Measurements from ENCODE around the gene ESCO1. TPM values are rescaled to one million over a fixed set of nuclear protein-coding genes. Genes with fewer than 3 reads are reported as not detected.
"Not testable (repeated sequence)": the region's sequence is repeated elsewhere in the genome, so short reads cannot be mapped to it uniquely, and the experiment has no call there.

The ESCO1 gene
- total and polyA plus RNA-seq, 7 donors = 9.9 to 26.7 (median 13.4) TPM

DNA sequence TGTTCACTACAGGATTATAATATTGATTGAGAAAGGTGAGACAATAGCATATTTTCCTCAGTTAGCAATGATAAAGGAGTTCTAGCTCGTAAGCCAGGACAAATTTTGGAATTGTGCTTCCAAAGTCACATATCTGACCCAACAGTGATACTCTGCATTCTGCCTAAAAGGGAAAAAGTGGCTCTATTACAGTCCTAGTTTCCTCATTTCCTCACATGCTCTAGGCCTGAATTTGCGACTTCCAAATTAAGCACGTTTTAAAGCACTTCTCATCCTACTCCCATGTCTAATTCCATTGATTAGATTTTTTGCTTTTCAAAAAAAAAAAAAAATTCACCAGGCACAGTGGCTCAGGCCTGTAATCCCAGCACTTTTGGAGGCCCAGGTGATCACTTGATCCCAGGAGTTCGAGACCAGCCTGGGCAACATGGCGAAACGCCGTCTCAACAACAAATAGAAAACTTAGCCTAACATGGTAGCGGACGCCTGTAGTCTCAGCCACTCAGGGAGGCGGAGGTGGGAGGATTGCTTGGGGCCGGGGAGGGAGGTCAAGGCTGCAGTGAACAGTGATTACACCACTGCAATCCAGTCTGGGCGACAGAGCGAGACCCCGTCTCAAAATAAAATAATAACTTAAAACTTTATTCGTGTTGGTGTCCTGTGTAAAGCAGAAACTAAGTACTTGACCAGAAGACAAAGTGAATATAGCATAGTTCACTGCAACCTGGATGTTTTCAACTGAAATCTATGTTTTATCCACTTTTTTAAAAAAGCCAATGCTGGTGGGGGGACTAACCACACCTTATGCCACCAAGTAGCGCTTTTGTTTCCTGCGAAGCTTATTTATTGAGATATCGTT lies 1.5 kb downstream of the ESCO1 start:
- Histone ChIP-seq H3K4me1 (peaks cover 7% of the 10 kb centered on the region), H3K4me3 (peak overlapping the region; percentile 90), H3K36me3 (ENCODE audit: insufficient read depth in 1 of 2, low read depth in 1 of 2) (no peaks in the 10 kb centered on the region), H3K9me3 (no peaks in the 10 kb centered on the region), H3K27me3 (ENCODE audit: insufficient read depth in 3 of 3, low read length in 2 of 3) (no peaks in the 10 kb centered on the region), H3K27ac (peak overlapping the region; percentile 99)
- 68 to 72% (median 71%) methylated on average over 18 of the region's 18 CpGs for WGBS, 3 donors
- ATAC-seq = no peak
- intact Hi-C loops (cut with DNase I) = loop anchor here in 1 of 2 donors (10.0 kb wide), 1 partner anchor 104 kb away; no protein-coding TSS in a partner anchor
- TF ChIP-seq, protein P1, sequence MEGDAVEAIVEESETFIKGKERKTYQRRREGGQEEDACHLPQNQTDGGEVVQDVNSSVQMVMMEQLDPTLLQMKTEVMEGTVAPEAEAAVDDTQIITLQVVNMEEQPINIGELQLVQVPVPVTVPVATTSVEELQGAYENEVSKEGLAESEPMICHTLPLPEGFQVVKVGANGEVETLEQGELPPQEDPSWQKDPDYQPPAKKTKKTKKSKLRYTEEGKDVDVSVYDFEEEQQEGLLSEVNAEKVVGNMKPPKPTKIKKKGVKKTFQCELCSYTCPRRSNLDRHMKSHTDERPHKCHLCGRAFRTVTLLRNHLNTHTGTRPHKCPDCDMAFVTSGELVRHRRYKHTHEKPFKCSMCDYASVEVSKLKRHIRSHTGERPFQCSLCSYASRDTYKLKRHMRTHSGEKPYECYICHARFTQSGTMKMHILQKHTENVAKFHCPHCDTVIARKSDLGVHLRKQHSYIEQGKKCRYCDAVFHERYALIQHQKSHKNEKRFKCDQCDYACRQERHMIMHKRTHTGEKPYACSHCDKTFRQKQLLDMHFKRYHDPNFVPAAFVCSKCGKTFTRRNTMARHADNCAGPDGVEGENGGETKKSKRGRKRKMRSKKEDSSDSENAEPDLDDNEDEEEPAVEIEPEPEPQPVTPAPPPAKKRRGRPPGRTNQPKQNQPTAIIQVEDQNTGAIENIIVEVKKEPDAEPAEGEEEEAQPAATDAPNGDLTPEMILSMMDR (IDR thresholded peaks at IDR 0.05) = no peak
- DNase-seq = no peak

DNA sequence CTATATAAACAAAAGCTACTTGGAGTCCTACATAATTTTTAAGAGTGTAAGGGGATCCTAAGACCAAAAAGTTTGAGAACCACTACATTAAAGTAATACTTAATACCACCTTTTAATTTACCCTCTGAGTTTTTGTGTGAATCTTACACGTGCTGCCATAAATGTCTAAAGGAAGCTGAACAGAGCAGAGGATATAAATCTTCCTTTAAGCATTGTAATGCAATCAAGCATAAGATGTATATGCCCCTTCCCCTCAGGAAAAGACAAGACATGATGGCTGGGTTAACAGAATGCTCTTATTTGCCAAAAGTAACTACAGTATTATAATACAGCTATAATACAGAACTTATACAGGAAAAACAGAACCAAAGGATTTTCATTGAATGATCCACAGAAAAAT lies 2.9 kb downstream of the ESCO1 start:
- no peaks in the 10 kb centered on the region for H3K9me3 ChIP-seq
- H3K27ac ChIP-seq = no peak overlapping the region
- H3K4me3 ChIP-seq = peak overlapping the region; percentile 90
- TF ChIP-seq, protein P1 (IDR thresholded peaks at IDR 0.05) = no peak
- no peaks in the 10 kb centered on the region for H3K27me3 ChIP-seq (ENCODE audit: insufficient read depth in 3 of 3, low read length in 2 of 3)
- H3K36me3 ChIP-seq (ENCODE audit: insufficient read depth in 1 of 2, low read depth in 1 of 2) = no peaks in the 10 kb centered on the region
- 41 to 47% (median 46%) methylated on average over 1 of the region's 1 CpG for WGBS, 3 donors
- ATAC-seq (no peak), DNase-seq (no peak)
- intact Hi-C loops (cut with DNase I) = loop anchor here in 1 of 2 donors (10.0 kb wide), 1 partner anchor 103 kb away; no protein-coding TSS in a partner anchor
- H3K4me1 ChIP-seq = peaks cover 7% of the 10 kb centered on the region

DNA sequence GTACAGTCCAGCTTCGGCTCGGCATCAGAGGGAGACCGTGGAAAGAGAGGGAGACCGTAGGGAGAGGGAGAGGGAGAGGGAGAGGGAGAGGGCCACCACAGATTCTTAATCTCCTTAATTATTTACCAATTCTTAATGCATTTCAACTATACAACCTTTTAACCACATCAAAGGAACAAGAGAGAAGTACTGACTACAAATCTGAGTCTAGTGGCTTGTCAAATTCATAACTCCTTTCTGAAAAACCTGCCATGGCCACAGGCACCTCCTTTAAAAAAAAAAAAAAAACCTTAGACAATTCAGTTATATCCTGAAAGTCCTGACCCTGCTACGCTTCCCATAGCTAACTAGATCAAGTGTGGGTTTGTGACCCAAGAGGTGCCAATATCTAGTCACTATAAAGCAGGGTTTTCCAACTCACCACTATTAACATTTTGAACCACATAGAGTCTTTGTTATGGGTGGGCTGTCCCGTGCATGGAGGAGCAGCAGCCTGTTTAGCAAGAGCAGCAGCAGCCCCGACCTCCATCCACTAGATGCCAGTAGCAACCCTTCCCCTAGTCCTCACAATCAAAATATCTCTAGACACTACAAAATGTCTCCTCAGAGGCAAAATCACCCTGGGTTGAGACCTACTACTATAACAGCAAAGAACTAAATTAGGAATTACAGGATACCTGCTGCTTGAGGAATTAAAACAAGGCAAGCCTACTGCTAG lies 6.8 kb downstream of the ESCO1 start:
- TF ChIP-seq, protein P1 (IDR thresholded peaks at IDR 0.05) = no peak
- DNase-seq (no peak), ATAC-seq (no peak)
- Histone ChIP-seq H3K27me3 (ENCODE audit: insufficient read depth in 3 of 3, low read length in 2 of 3) (no peaks in the 10 kb centered on the region), H3K9me3 (no peaks in the 10 kb centered on the region), H3K4me3 (no peak overlapping the region), H3K4me1 (peaks cover under 1% of the 10 kb centered on the region), H3K36me3 (ENCODE audit: insufficient read depth in 1 of 2, low read depth in 1 of 2) (no peaks in the 10 kb centered on the region), H3K27ac (no peak overlapping the region)
- WGBS, 3 donors = 90 to 96% (median 96%) methylated on average over 3 to 7 of the region's 7 CpGs
- intact Hi-C loops (cut with DNase I) = loop anchor here in 1 of 2 donors (10.0 kb wide), 1 partner anchor 99 kb away; no protein-coding TSS in a partner anchor

DNA sequence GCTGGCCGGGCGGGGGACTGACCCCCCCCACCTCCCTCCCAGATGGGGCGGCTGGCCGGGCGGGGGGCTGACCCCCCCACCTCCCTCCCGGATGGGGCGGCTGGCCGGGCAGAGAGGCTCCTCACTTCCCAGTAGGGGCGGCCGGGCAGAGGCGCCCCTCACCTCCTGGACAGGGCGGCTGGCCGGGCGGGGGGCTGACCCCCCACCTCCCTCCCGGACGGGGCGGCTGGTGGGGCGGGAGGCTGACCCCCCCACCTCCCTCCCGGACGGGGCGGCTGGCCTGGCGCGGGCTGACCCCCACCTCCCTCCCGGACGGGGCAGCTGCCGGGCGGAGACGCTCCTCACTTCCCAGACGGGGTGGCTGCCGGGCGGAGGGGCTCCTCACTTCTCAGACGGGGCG lies 8.1 kb downstream of the ESCO1 start:
- WGBS, 3 donors = 92 to 98% (median 95%) methylated on average over 6 to 21 of the region's 33 CpGs
- intact Hi-C loops (cut with DNase I) = loop anchor here in 1 of 2 donors (10.0 kb wide), 1 partner anchor 98 kb away; no protein-coding TSS in a partner anchor
- H3K27me3 ChIP-seq (ENCODE audit: insufficient read depth in 3 of 3, low read length in 2 of 3); H3K4me1 ChIP-seq; H3K36me3 ChIP-seq (ENCODE audit: insufficient read depth in 1 of 2, low read depth in 1 of 2); DNase-seq; H3K9me3 ChIP-seq; H3K4me3 ChIP-seq; H3K27ac ChIP-seq; ATAC-seq: not testable (repeated sequence)

GRCh38 chr18:21584391-21584790 lies 16.1 kb downstream of the ESCO1 start:
- Histone ChIP-seq H3K4me1 (no peaks in the 10 kb centered on the region), H3K4me3 (no peak overlapping the region), H3K9me3 (no peaks in the 10 kb centered on the region), H3K27me3 (ENCODE audit: insufficient read depth in 3 of 3, low read length in 2 of 3) (no peaks in the 10 kb centered on the region), H3K27ac (no peak overlapping the region), H3K36me3 (ENCODE audit: insufficient read depth in 1 of 2, low read depth in 1 of 2) (peaks cover 0 to 42% of the 10 kb centered on the region in 2 donors)
- intact Hi-C loops (cut with DNase I) = no loop called here
- 90 to 100% (median 92%) methylated on average over 5 of the region's 5 CpGs for WGBS, 3 donors
- TF ChIP-seq, protein P1 (IDR thresholded peaks at IDR 0.05) = no peak
- ATAC-seq (peak in 1 of 4 donors; percentile 21), DNase-seq (no peak)
